HG03439 (cell line): ENCODE measurements around the gene EHMT1.
"Not testable (repeated sequence)": the region's sequence is repeated elsewhere in the genome, so short reads cannot be mapped to it uniquely, and the experiment has no call there.

ENCODE experiments used
- ATAC-seq: cut with Tn5 transposase; IDR thresholded peaks from one replicate; pipeline ENCODE4 v1.9.1; 2021; ENCODE audit warnings: mild to moderate bottlenecking, moderate library complexity; ENCODE audit not compliant: unreplicated experiment

EHMT1 gene

GRCh38 chr9:137880160-137880975 is 261.6 kb downstream of the EHMT1 start:
- ATAC-seq: no peak

GRCh38 chr9:137880976-137881530 is 262.2 kb downstream of the EHMT1 start:
- no peak for ATAC-seq

GRCh38 chr9:137881591-137882505 is 263.0 kb downstream of the EHMT1 start:
- ATAC-seq: no peak

- no peak for ATAC-seq
These were observed 263.7 kb downstream of the EHMT1 start for GRCh38 chr9:137882506-137882821.

- ATAC-seq: not testable (repeated sequence)
These were observed 265.2 kb downstream of the EHMT1 start for GRCh38 chr9:137883977-137884376.

GRCh38 chr9:137884547-137884946 is 265.7 kb downstream of the EHMT1 start:
- ATAC-seq: not testable (repeated sequence)

GRCh38 chr9:137885121-137885520 is 266.3 kb downstream of the EHMT1 start:
- not testable (repeated sequence) for ATAC-seq
